IMR-90 (cell line): ENCODE results near the gene ENOX2. TPM values are rescaled to one million over a fixed set of nuclear protein-coding genes. Genes with fewer than 3 reads are reported as not detected.
A peak's percentile ranks its signal among the peaks of the same experiment; 100 is the strongest.

Source experiments
- ATAC-seq: fragments of 200-7000 bp; cut with Tn5 transposase; 2 replicates; pipeline ENCODE4 v1.9.1; 2020; ENCODE audit warnings: low read depth, mild to moderate bottlenecking, moderate library complexity
- BruUV-seq: library from RNA; stranded (reverse); fragments of 400-500 nt; replicated peaks from 2 replicates; lab custom pipeline; 2021; lab: Mats Ljungman, UMichigan
- CTCF ChIA-PET: fragments of 300-600 bp; formaldehyde crosslinking; extraction: SDS; loops from one replicate; lab custom pipeline; 2021; ENCODE audit warnings: antibody characterized with exemption; lab: Yijun Ruan, JAX
- POLR2A ChIA-PET: fragments of 300-600 bp; sonication (Branson Sonifier 250); formaldehyde crosslinking; loops from one replicate; lab custom pipeline; 2022; ENCODE audit warnings: antibody characterized with exemption; ENCODE audit not compliant: unreplicated experiment; lab: Charles Lee
- DNase-seq: peaks from one replicate; pipeline ENCODE4 v3.0.0; 2013
- H2AFZ ChIP-seq: replicated peaks from 2 replicates; pipeline ENCODE3; 2013; ENCODE audit warnings: low read length, mild to moderate bottlenecking; ENCODE audit not compliant: poor library complexity
- H2AK5ac ChIP-seq: 2 replicates; pipeline ENCODE4 v1.6.1; 2013; ENCODE audit warnings: low read depth, low read length, inconsistent platforms
- H2AK9ac ChIP-seq: replicated peaks from 2 replicates; pipeline ENCODE3; 2013; ENCODE audit warnings: mild to moderate bottlenecking, low read depth, low read length, moderate library complexity; ENCODE audit not compliant: poor library complexity
- H2BK120ac ChIP-seq: 2 replicates; pipeline ENCODE4 v1.6.1; 2013; ENCODE audit warnings: low read depth, low read length, inconsistent platforms
- H2BK15ac ChIP-seq: 3 replicates; pipeline ENCODE4 v1.6.1; 2013; ENCODE audit warnings: low read depth, low read length, inconsistent platforms
- H2BK20ac ChIP-seq: 2 replicates; pipeline ENCODE4 v1.6.1; 2013; ENCODE audit warnings: low read depth, mild to moderate bottlenecking, inconsistent platforms, low read length, moderate library complexity
- H2BK5ac ChIP-seq: 2 replicates; pipeline ENCODE4 v1.6.1; 2013; ENCODE audit warnings: mild to moderate bottlenecking, low read depth, low read length, inconsistent platforms; ENCODE audit not compliant: poor library complexity, severe bottlenecking
- H3K14ac ChIP-seq: replicated peaks from 2 replicates; pipeline ENCODE4 v1.6.1; 2013; ENCODE audit warnings: low read depth, low read length, inconsistent platforms
- H3K18ac ChIP-seq: 2 replicates; pipeline ENCODE4 v1.6.1; 2013; ENCODE audit warnings: low read depth, low read length, control low read depth
- H3K23ac ChIP-seq: 2 replicates; pipeline ENCODE4 v1.6.1; 2013; ENCODE audit warnings: low read depth, low read length, inconsistent platforms
- H3K27ac ChIP-seq: 2 replicates; pipeline ENCODE4 v1.5.1; 2013; ENCODE audit warnings: mild to moderate bottlenecking, control low read depth, low read length; ENCODE audit not compliant: insufficient read depth
- H3K27me3 ChIP-seq: 2 replicates; pipeline ENCODE4 v1.6.1; 2013; ENCODE audit warnings: low read length; ENCODE audit not compliant: control insufficient read depth, insufficient read depth
- H3K36me3 ChIP-seq: 2 replicates; pipeline ENCODE4 v1.6.1; 2013; ENCODE audit warnings: low read length, mixed read lengths; ENCODE audit not compliant: control insufficient read depth, insufficient read depth
- H3K4ac ChIP-seq: 2 replicates; pipeline ENCODE4 v1.6.1; 2013; ENCODE audit warnings: low read depth, low read length, inconsistent platforms
- H3K4me1 ChIP-seq: 2 replicates; pipeline ENCODE4 v1.6.1; 2013; ENCODE audit warnings: low read length, mixed read lengths; ENCODE audit not compliant: control insufficient read depth, insufficient read depth
- H3K4me2 ChIP-seq: 2 replicates; pipeline ENCODE4 v1.6.1; 2013; ENCODE audit warnings: low read depth, mild to moderate bottlenecking, control low read depth, low read length, moderate library complexity
- H3K4me3 ChIP-seq: 2 replicates; pipeline ENCODE4 v1.5.1; 2013; ENCODE audit warnings: low read depth, mild to moderate bottlenecking, control low read depth, low read length, moderate library complexity; ENCODE audit not compliant: insufficient read depth
- H3K56ac ChIP-seq: 2 replicates; pipeline ENCODE4 v1.6.1; 2013; ENCODE audit warnings: low read length, inconsistent platforms; ENCODE audit not compliant: insufficient read depth; ENCODE audit errors: extremely low read depth
- H3K79me1 ChIP-seq, 2 experiments: 2 replicates each; pipeline ENCODE4 v1.6.1; 2013; ENCODE audit warnings: low read length in 2 of 2, inconsistent platforms in 1 of 2, low read depth in 1 of 2
- H3K9ac ChIP-seq: 2 replicates; pipeline ENCODE4 v1.6.1; 2013; ENCODE audit warnings: low read depth, low read length, control low read depth
- H3K9me1 ChIP-seq: 2 replicates; pipeline ENCODE4 v1.6.1; 2013; ENCODE audit warnings: low read length, inconsistent platforms; ENCODE audit not compliant: insufficient read depth
- H3K9me3 ChIP-seq: 2 replicates; pipeline ENCODE4 v1.6.1; 2013; ENCODE audit warnings: low read length; ENCODE audit not compliant: control insufficient read depth, insufficient read depth
- H4K20me1 ChIP-seq: 2 replicates; pipeline ENCODE4 v1.6.1; 2013; ENCODE audit warnings: low read length, inconsistent platforms; ENCODE audit not compliant: insufficient read depth
- H4K5ac ChIP-seq: 2 replicates; pipeline ENCODE4 v1.6.1; 2013; ENCODE audit warnings: mild to moderate bottlenecking, low read depth, low read length, control low read depth
- H4K8ac ChIP-seq, 2 experiments: 2 replicates each; pipeline ENCODE4 v1.6.1; 2013; ENCODE audit warnings: low read depth in 2 of 2, low read length in 2 of 2, control low read depth in 1 of 2, inconsistent platforms in 1 of 2
- H4K91ac ChIP-seq: 2 replicates; pipeline ENCODE4 v1.6.1; 2013; ENCODE audit warnings: low read depth, low read length, inconsistent platforms; ENCODE audit not compliant: insufficient read depth
- BHLHE40 ChIP-seq: fragments of 150-350 bp; IDR thresholded peaks from 2 replicates; pipeline ENCODE4 v1.6.1; 2016; ENCODE audit warnings: mild to moderate bottlenecking, low read depth, low read length
- CEBPB ChIP-seq: IDR thresholded peaks from 2 replicates; pipeline ENCODE4 v1.6.1; 2012; ENCODE audit warnings: low read depth, low read length, improper control_type of control experiment
- CHD1 ChIP-seq: IDR thresholded peaks from 2 replicates; pipeline ENCODE4 v1.6.1; 2012; ENCODE audit warnings: low read depth, low read length, improper control_type of control experiment
- FOS ChIP-seq: fragments of 150-350 bp; IDR thresholded peaks from 2 replicates; pipeline ENCODE4 v1.6.1; 2016; ENCODE audit warnings: low read depth, low read length
- MAFK ChIP-seq: IDR thresholded peaks from 2 replicates; pipeline ENCODE4 v1.6.1; 2012; ENCODE audit warnings: low read depth, low read length, improper control_type of control experiment
- MAZ ChIP-seq: IDR thresholded peaks from 2 replicates; pipeline ENCODE4 v1.6.1; 2012; ENCODE audit warnings: low read depth, mild to moderate bottlenecking, low read length, improper control_type of control experiment, moderate library complexity, borderline replicate concordance
- MXI1 ChIP-seq: IDR thresholded peaks from 2 replicates; pipeline ENCODE4 v1.6.1; 2012; ENCODE audit warnings: low read depth, mild to moderate bottlenecking, low read length, moderate library complexity, borderline replicate concordance
- NFE2L2 ChIP-seq: fragments of 150-350 bp; IDR thresholded peaks from 2 replicates; pipeline ENCODE4 v1.6.1; 2016; ENCODE audit warnings: low read depth, mild to moderate bottlenecking, low read length
- POLR2A ChIP-seq: IDR thresholded peaks from 2 replicates; pipeline ENCODE4 v1.6.1; 2012; ENCODE audit warnings: mild to moderate bottlenecking, low read depth, low read length
- RAD21 ChIP-seq: IDR thresholded peaks from 2 replicates; pipeline ENCODE4 v1.6.1; 2012; ENCODE audit warnings: low read length, improper control_type of control experiment
- RCOR1 ChIP-seq: IDR thresholded peaks from 2 replicates; pipeline ENCODE4 v1.6.1; 2012; ENCODE audit warnings: mild to moderate bottlenecking, low read length, improper control_type of control experiment; ENCODE audit not compliant: insufficient replicate concordance
- RFX5 ChIP-seq: IDR thresholded peaks from 2 replicates; pipeline ENCODE4 v1.8.0; 2012; ENCODE audit warnings: low read depth, mild to moderate bottlenecking, low read length, moderate library complexity
- SMC3 ChIP-seq: fragments of 150-350 bp; IDR thresholded peaks from 2 replicates; pipeline ENCODE4 v1.6.1; 2016; ENCODE audit warnings: low read depth, mild to moderate bottlenecking, antibody characterized with exemption, low read length, moderate library complexity
- USF2 ChIP-seq: fragments of 150-350 bp; IDR thresholded peaks from 2 replicates; pipeline ENCODE4 v1.6.1; 2017; ENCODE audit warnings: mild to moderate bottlenecking, antibody characterized with exemption, low read length, low read depth
- WGBS, 2 experiments: methylation state at CpG; one replicate each; pipeline versions ENCODE4 v1.1.5 to v1.1.7; 2013; ENCODE audit warnings: missing lambda C conversion rate in 2 of 2; ENCODE audit not compliant: insufficient read length in 1 of 2; ENCODE audit errors: extremely low coverage in 2 of 2; 5-methylcytosine and 5-hydroxymethylcytosine counted together
- dilution Hi-C: fragments of 300-500 bp; cut with HindIII; formaldehyde crosslinking; loops from one replicate; pipeline ENCODE4 v1.14.3; 2018; ENCODE audit warnings: low sequenced_read_pairs; ENCODE audit not compliant: unreplicated experiment
- in situ Hi-C: fragments of 300-500 bp; cut with MboI; formaldehyde crosslinking; loops from 3 replicates; pipeline ENCODE4 v1.14.3; 2019; ENCODE audit warnings: low sequenced_read_pairs, inconsistent platforms, mixed read lengths
- intact Hi-C: fragments of 100-400 bp; cut with micrococcal nuclease; formaldehyde crosslinking; loops from 2 replicates; pipeline ENCODE4 v1.10.0; 2022
- polyA plus RNA-seq, 3 experiments: library from polyadenylated mRNA; depleted of rRNA; stranded (reverse); fragments of >200 nt; gene quantifications; 2 replicates each; pipeline ENCODE4 v1.2.3, GENCODE V29; 2012; ENCODE audit warnings: low replicate concordance in 1 of 3
- total RNA-seq: library from RNA; depleted of rRNA; stranded (reverse); fragments of >200 nt; gene quantifications from 2 replicates; pipeline ENCODE4 v1.2.3, GENCODE V29; 2012
- TF ChIP-seq, protein P1 (sequence below): conservative IDR thresholded peaks from 2 replicates; pipeline ENCODE4 v1.5.1; 2012; ENCODE audit warnings: mild to moderate bottlenecking, low read depth, low read length, improper control_type of control experiment
- TF ChIP-seq, protein P2 (sequence below): fragments of 150-350 bp; IDR thresholded peaks from 2 replicates; pipeline ENCODE4 v1.6.1; 2016; ENCODE audit warnings: low read depth, mild to moderate bottlenecking, low read length, moderate library complexity, borderline replicate concordance

The ENOX2 gene
- total and polyA plus RNA-seq, 2 of the 4 experiments (the other 2 are of a cell fraction): 6.3 to 11.8 TPM

- Histone ChIP-seq H3K18ac (peak overlapping the region; percentile 23; the same call in 1 of the 2 replicates), H3K9ac (peak overlapping the region; percentile 46; the same call in 1 of the 2 replicates), H4K91ac (no peak overlapping the region), H3K56ac (no peak overlapping the region), H3K27ac (peak overlapping the region; percentile 55; the same call in 1 of the 2 replicates), H3K23ac (no peak overlapping the region), H3K4ac (no peak overlapping the region), H4K8ac (no peak overlapping the region), H3K36me3 (no peaks in the 10 kb centered on the region; the same call in 1 of the 2 replicates), H2BK15ac (no peak overlapping the region), H2BK20ac (no peak overlapping the region), H4K5ac (no peak overlapping the region), H2BK120ac (no peak overlapping the region), H3K4me2 (peak overlapping the region; percentile 5; the same call in 1 of the 2 replicates), H3K4me3 (no peak overlapping the region), H3K4me1 (no peaks in the 10 kb centered on the region), H3K79me1 (no peaks in the 10 kb centered on the region), H2AK5ac (no peak overlapping the region), H2AK9ac (no peak overlapping the region), H4K20me1 (no peaks in the 10 kb centered on the region), H3K14ac (no peak overlapping the region), H2BK5ac (no peak overlapping the region), H3K9me1 (no peaks in the 10 kb centered on the region), H2AFZ (no peak overlapping the region), H3K27me3 (no peaks in the 10 kb centered on the region), H3K9me3 (no peaks in the 10 kb centered on the region)
- WGBS, 2 experiments: no CpG with 5 or more reads among the region's 1 CpG
- ATAC-seq (peak; percentile 42; the same call in 1 of the 2 replicates), DNase-seq (peak; percentile 4)
- ChIA-PET CTCF (interaction anchor here (1.6 kb wide), 1 partner anchor 320 kb away, joined by 6 read pairs; no protein-coding TSS in a partner anchor), POLR2A (no interaction called here)
- dilution Hi-C loops (no loop called here), in situ Hi-C loops (no loop called here), intact Hi-C loops (no loop called here)
- TF ChIP-seq CEBPB: no peak
- TF ChIP-seq MAZ: no peak
- TF ChIP-seq, protein P1, sequence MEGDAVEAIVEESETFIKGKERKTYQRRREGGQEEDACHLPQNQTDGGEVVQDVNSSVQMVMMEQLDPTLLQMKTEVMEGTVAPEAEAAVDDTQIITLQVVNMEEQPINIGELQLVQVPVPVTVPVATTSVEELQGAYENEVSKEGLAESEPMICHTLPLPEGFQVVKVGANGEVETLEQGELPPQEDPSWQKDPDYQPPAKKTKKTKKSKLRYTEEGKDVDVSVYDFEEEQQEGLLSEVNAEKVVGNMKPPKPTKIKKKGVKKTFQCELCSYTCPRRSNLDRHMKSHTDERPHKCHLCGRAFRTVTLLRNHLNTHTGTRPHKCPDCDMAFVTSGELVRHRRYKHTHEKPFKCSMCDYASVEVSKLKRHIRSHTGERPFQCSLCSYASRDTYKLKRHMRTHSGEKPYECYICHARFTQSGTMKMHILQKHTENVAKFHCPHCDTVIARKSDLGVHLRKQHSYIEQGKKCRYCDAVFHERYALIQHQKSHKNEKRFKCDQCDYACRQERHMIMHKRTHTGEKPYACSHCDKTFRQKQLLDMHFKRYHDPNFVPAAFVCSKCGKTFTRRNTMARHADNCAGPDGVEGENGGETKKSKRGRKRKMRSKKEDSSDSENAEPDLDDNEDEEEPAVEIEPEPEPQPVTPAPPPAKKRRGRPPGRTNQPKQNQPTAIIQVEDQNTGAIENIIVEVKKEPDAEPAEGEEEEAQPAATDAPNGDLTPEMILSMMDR: no peak
- TF ChIP-seq BHLHE40: no peak
- TF ChIP-seq RFX5: no peak
- no peak for TF ChIP-seq NFE2L2
- TF ChIP-seq RCOR1: no peak
- TF ChIP-seq CHD1: no peak
- no peak for TF ChIP-seq MAFK
- TF ChIP-seq POLR2A: no peak
- TF ChIP-seq, protein P2, sequence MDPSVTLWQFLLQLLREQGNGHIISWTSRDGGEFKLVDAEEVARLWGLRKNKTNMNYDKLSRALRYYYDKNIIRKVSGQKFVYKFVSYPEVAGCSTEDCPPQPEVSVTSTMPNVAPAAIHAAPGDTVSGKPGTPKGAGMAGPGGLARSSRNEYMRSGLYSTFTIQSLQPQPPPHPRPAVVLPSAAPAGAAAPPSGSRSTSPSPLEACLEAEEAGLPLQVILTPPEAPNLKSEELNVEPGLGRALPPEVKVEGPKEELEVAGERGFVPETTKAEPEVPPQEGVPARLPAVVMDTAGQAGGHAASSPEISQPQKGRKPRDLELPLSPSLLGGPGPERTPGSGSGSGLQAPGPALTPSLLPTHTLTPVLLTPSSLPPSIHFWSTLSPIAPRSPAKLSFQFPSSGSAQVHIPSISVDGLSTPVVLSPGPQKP: no peak
- TF ChIP-seq FOS: no peak
- TF ChIP-seq RAD21: no peak
- no peak for TF ChIP-seq SMC3
- no peak for TF ChIP-seq MXI1
- no peak for TF ChIP-seq USF2
- no TSS peak for BruUV-seq
Measured at GRCh38 chrX:130896026-130896425, 7.0 kb downstream of the ENOX2 start.
